ENCODE measurements around the gene RAB4A. TPM values are rescaled to one million over a fixed set of nuclear protein-coding genes. Genes with fewer than 3 reads are reported as not detected.

Gene RAB4A
- total RNA-seq, 1 donor from 2014 or later, result 28.1 TPM

- TF ChIP-seq CTCF (conservative IDR thresholded peaks at IDR 0.05; ENCODE audit: low read depth, low read length), result peak; percentile 11
- no peak for DNase-seq (ENCODE audit: low read depth)
- H3K4me3 ChIP-seq (ENCODE audit: low read depth, low read length), result no peak overlapping the region
Observed at GRCh38 chr1:229231754-229232119, 39.2 kb upstream of the RAB4A start.

GRCh38 chr1:229234870-229235472 lies 35.9 kb upstream of the RAB4A start:
- DNase-seq (ENCODE audit: low read depth), result no peak
- H3K4me3 ChIP-seq (ENCODE audit: low read depth, low read length), result no peak overlapping the region
- TF ChIP-seq CTCF (conservative IDR thresholded peaks at IDR 0.05; ENCODE audit: low read depth, low read length), result no peak

GRCh38 chr1:229237320-229237719 lies 33.6 kb upstream of the RAB4A start:
- DNase-seq (ENCODE audit: low read depth), result no peak
- no peak overlapping the region for H3K4me3 ChIP-seq (ENCODE audit: low read depth, low read length)
- TF ChIP-seq CTCF (conservative IDR thresholded peaks at IDR 0.05; ENCODE audit: low read depth, low read length), result no peak

GRCh38 chr1:229238231-229238630 lies 32.7 kb upstream of the RAB4A start:
- no peak for TF ChIP-seq CTCF (conservative IDR thresholded peaks at IDR 0.05; ENCODE audit: low read depth, low read length)
- no peak for DNase-seq (ENCODE audit: low read depth)
- no peak overlapping the region for H3K4me3 ChIP-seq (ENCODE audit: low read depth, low read length)

GRCh38 chr1:229238674-229239415 lies 32.1 kb upstream of the RAB4A start:
- no peak overlapping the region for H3K4me3 ChIP-seq (ENCODE audit: low read depth, low read length)
- TF ChIP-seq CTCF (conservative IDR thresholded peaks at IDR 0.05; ENCODE audit: low read depth, low read length), result no peak
- DNase-seq (ENCODE audit: low read depth), result no peak

GRCh38 chr1:229240532-229240931 lies 30.4 kb upstream of the RAB4A start:
- TF ChIP-seq CTCF (conservative IDR thresholded peaks at IDR 0.05; ENCODE audit: low read depth, low read length), result no peak
- DNase-seq (ENCODE audit: low read depth), result no peak
- no peak overlapping the region for H3K4me3 ChIP-seq (ENCODE audit: low read depth, low read length)

- no peak for TF ChIP-seq CTCF (conservative IDR thresholded peaks at IDR 0.05; ENCODE audit: low read depth, low read length)
- DNase-seq (ENCODE audit: low read depth), result no peak
- H3K4me3 ChIP-seq (ENCODE audit: low read depth, low read length), result no peak overlapping the region
Observed at GRCh38 chr1:229241390-229241789, 29.5 kb upstream of the RAB4A start.

Measured in epithelial cell of proximal tubule (primary cell).